Glutamatergic neuron (in vitro differentiated cells): ENCODE measurements around the gene ALS2. TPM values are rescaled to one million over a fixed set of nuclear protein-coding genes. Genes with fewer than 3 reads are reported as not detected.

Experiments
- DNase-seq: peaks from one replicate; pipeline ENCODE4 v3.0.0; 2022
- H3K27ac Mint-ChIP-seq: one replicate; pipeline ENCODE4 v1.8.0; 2020; ENCODE audit warnings: mild to moderate bottlenecking, mixed read lengths, inconsistent platforms; ENCODE audit not compliant: unreplicated experiment
- H3K27me3 Mint-ChIP-seq: one replicate; pipeline ENCODE4 v1.8.0; 2020; ENCODE audit warnings: mild to moderate bottlenecking, moderate library complexity, mixed read lengths, inconsistent platforms; ENCODE audit not compliant: unreplicated experiment
- H3K36me3 Mint-ChIP-seq: one replicate; pipeline ENCODE4 v1.8.0; 2020; ENCODE audit warnings: mild to moderate bottlenecking, mixed read lengths, inconsistent platforms; ENCODE audit not compliant: unreplicated experiment
- H3K4me1 Mint-ChIP-seq: one replicate; pipeline ENCODE4 v1.8.0; 2020; ENCODE audit warnings: mild to moderate bottlenecking, low read depth, mixed read lengths, inconsistent platforms; ENCODE audit not compliant: unreplicated experiment
- H3K4me3 Mint-ChIP-seq: one replicate; pipeline ENCODE4 v1.8.0; 2020; ENCODE audit warnings: mild to moderate bottlenecking, mixed read lengths, inconsistent platforms; ENCODE audit not compliant: unreplicated experiment
- H3K9me3 Mint-ChIP-seq: one replicate; pipeline ENCODE4 v1.8.0; 2020; ENCODE audit warnings: mild to moderate bottlenecking, moderate library complexity, mixed read lengths, inconsistent platforms; ENCODE audit not compliant: unreplicated experiment
- CTCF ChIP-seq: fragments of 200-600 bp; sonication (generic); IDR thresholded peaks from one replicate; pipeline ENCODE4 v1.5.0; 2021; ENCODE audit not compliant: partially characterized antibody, unreplicated experiment
- total RNA-seq: library from RNA; stranded (reverse); fragmentation: NEBNext Ultra II Directional; extraction: Animal tissue kit (Norgen Biotek cat#: 25700); gene quantifications from one replicate; pipeline ENCODE4 v1.2.1, GENCODE V29; 2021; ENCODE audit not compliant: unreplicated experiment

Gene ALS2
- total RNA-seq, 1 donor from 2014 or later: 44.0 TPM

- Mint-ChIP-seq H3K9me3 (no peaks in the 10 kb centered on the region), H3K36me3 (no peaks in the 10 kb centered on the region), H3K27ac (no peak overlapping the region), H3K4me3 (no peak overlapping the region), H3K27me3 (no peaks in the 10 kb centered on the region), H3K4me1 (peaks cover 6% of the 10 kb centered on the region)
- no peak for TF ChIP-seq CTCF
- no peak for DNase-seq
These were observed 95.6 kb downstream of the ALS2 start for GRCh38 chr2:201685156-201685555.

- Mint-ChIP-seq H3K27me3 (no peaks in the 10 kb centered on the region), H3K9me3 (no peaks in the 10 kb centered on the region), H3K4me3 (no peak overlapping the region), H3K36me3 (no peaks in the 10 kb centered on the region), H3K4me1 (peaks cover 6% of the 10 kb centered on the region), H3K27ac (no peak overlapping the region)
- peak; percentile 37 for DNase-seq
- peak; percentile 29 for TF ChIP-seq CTCF
These were observed 100.0 kb downstream of the ALS2 start for GRCh38 chr2:201680743-201681142.

- no peak overlapping the region for H3K4me3 Mint-ChIP-seq
- no peaks in the 10 kb centered on the region for H3K36me3 Mint-ChIP-seq
- H3K9me3 Mint-ChIP-seq: no peaks in the 10 kb centered on the region
- DNase-seq: no peak
- no peaks in the 10 kb centered on the region for H3K27me3 Mint-ChIP-seq
- peaks cover 6% of the 10 kb centered on the region for H3K4me1 Mint-ChIP-seq
- no peak for TF ChIP-seq CTCF
- H3K27ac Mint-ChIP-seq: no peak overlapping the region
These were observed 102.3 kb downstream of the ALS2 start for GRCh38 chr2:201678401-201678800.

- H3K9me3 Mint-ChIP-seq: no peaks in the 10 kb centered on the region
- no peak for TF ChIP-seq CTCF
- H3K27me3 Mint-ChIP-seq: no peaks in the 10 kb centered on the region
- no peak for DNase-seq
- H3K4me3 Mint-ChIP-seq: no peak overlapping the region
- H3K4me1 Mint-ChIP-seq: no peaks in the 10 kb centered on the region
- H3K36me3 Mint-ChIP-seq: no peaks in the 10 kb centered on the region
- no peak overlapping the region for H3K27ac Mint-ChIP-seq
These were observed 105.3 kb downstream of the ALS2 start for GRCh38 chr2:201675454-201675853.

- no peak for DNase-seq
- Mint-ChIP-seq H3K9me3 (no peaks in the 10 kb centered on the region), H3K27ac (no peak overlapping the region), H3K4me3 (no peak overlapping the region), H3K4me1 (no peaks in the 10 kb centered on the region), H3K36me3 (no peaks in the 10 kb centered on the region), H3K27me3 (no peaks in the 10 kb centered on the region)
- no peak for TF ChIP-seq CTCF
These were observed 105.9 kb downstream of the ALS2 start for GRCh38 chr2:201674794-201675193.
